Trophoblast cell (in vitro differentiated cells and primary cell): ENCODE results near the gene DOCK2. TPM values are rescaled to one million over a fixed set of nuclear protein-coding genes. Genes with fewer than 3 reads are reported as not detected.

Experiments
- DNase-seq, 2 donors: peaks; one replicate each; pipeline ENCODE4 v3.0.0-alpha.2; 2016
- H2AFZ ChIP-seq: 2 replicates; pipeline ENCODE4 v1.6.1; 2013; ENCODE audit warnings: low read length, moderate library complexity, mild to moderate bottlenecking; ENCODE audit not compliant: insufficient read depth, poor library complexity
- H2AK5ac ChIP-seq: 2 replicates; pipeline ENCODE4 v1.6.1; 2013; ENCODE audit warnings: mild to moderate bottlenecking, low read length
- H2BK120ac ChIP-seq: 2 replicates; pipeline ENCODE4 v1.6.1; 2013; ENCODE audit warnings: low read length, mild to moderate bottlenecking, moderate library complexity; ENCODE audit not compliant: insufficient read depth, poor library complexity
- H2BK12ac ChIP-seq: 2 replicates; pipeline ENCODE4 v1.6.1; 2013; ENCODE audit warnings: mild to moderate bottlenecking, low read length, moderate library complexity
- H2BK5ac ChIP-seq: 2 replicates; pipeline ENCODE4 v1.6.1; 2013; ENCODE audit warnings: low read length, low read depth, moderate library complexity, mild to moderate bottlenecking; ENCODE audit not compliant: poor library complexity
- H3K14ac ChIP-seq: 2 replicates; pipeline ENCODE4 v1.6.1; 2013; ENCODE audit warnings: mild to moderate bottlenecking, low read length
- H3K18ac ChIP-seq: 2 replicates; pipeline ENCODE4 v1.6.1; 2013; ENCODE audit warnings: mild to moderate bottlenecking, low read length
- H3K23ac ChIP-seq: 2 replicates; pipeline ENCODE4 v1.6.1; 2013; ENCODE audit warnings: low read length
- H3K27ac ChIP-seq: 2 replicates; pipeline ENCODE4 v1.5.1; 2013; ENCODE audit warnings: low read depth, mild to moderate bottlenecking, inconsistent platforms, low read length, moderate library complexity
- H3K27me3 ChIP-seq: 2 replicates; pipeline ENCODE4 v1.6.1; 2013; ENCODE audit warnings: inconsistent platforms, mild to moderate bottlenecking, low read length, moderate library complexity; ENCODE audit not compliant: insufficient read depth
- H3K36me3 ChIP-seq, 2 experiments: 1 replicate in 1 of 2; 2 replicates in 1 of 2; pipeline ENCODE4 v1.6.1; 2013; ENCODE audit warnings: low read length in 2 of 2, mild to moderate bottlenecking in 2 of 2, moderate library complexity in 1 of 2; ENCODE audit not compliant: insufficient read depth in 2 of 2, control insufficient read depth in 1 of 2
- H3K4ac ChIP-seq: 2 replicates; pipeline ENCODE4 v1.6.1; 2013; ENCODE audit warnings: low read depth, mild to moderate bottlenecking, low read length, moderate library complexity
- H3K4me1 ChIP-seq, 2 experiments: 1 replicate in 1 of 2; 2 replicates in 1 of 2; pipeline ENCODE4 v1.6.1; 2013; ENCODE audit warnings: low read length in 2 of 2, mild to moderate bottlenecking in 2 of 2, moderate library complexity in 1 of 2; ENCODE audit not compliant: insufficient read depth in 2 of 2, control insufficient read depth in 1 of 2
- H3K4me2 ChIP-seq: 2 replicates; pipeline ENCODE4 v1.6.1; 2013; ENCODE audit warnings: inconsistent platforms, mild to moderate bottlenecking, low read length, moderate library complexity
- H3K4me3 ChIP-seq: 2 replicates; pipeline ENCODE4 v1.5.1; 2013; ENCODE audit warnings: mild to moderate bottlenecking, low read depth, low read length, inconsistent platforms
- H3K79me1 ChIP-seq: one replicate; pipeline ENCODE4 v1.6.1; 2013; ENCODE audit warnings: low read length
- H3K79me2 ChIP-seq: 2 replicates; pipeline ENCODE4 v1.6.1; 2013; ENCODE audit warnings: low read length, mild to moderate bottlenecking; ENCODE audit not compliant: control insufficient read depth, insufficient read depth, poor library complexity
- H3K9ac ChIP-seq: 2 replicates; pipeline ENCODE4 v1.6.1; 2013; ENCODE audit warnings: mild to moderate bottlenecking, low read length
- H3K9me3 ChIP-seq: 2 replicates; pipeline ENCODE4 v1.6.1; 2013; ENCODE audit warnings: low read depth, mild to moderate bottlenecking, control low read depth, inconsistent platforms, low read length; ENCODE audit not compliant: insufficient read depth
- H4K12ac ChIP-seq: 2 replicates; pipeline ENCODE4 v1.6.1; 2013; ENCODE audit warnings: low read depth, mild to moderate bottlenecking, low read length, moderate library complexity
- H4K8ac ChIP-seq: 2 replicates; pipeline ENCODE4 v1.6.1; 2013; ENCODE audit warnings: low read depth, mild to moderate bottlenecking, low read length, moderate library complexity
- H4K91ac ChIP-seq: one replicate; pipeline ENCODE4 v1.6.1; 2013; ENCODE audit warnings: low read depth, mild to moderate bottlenecking, low read length, moderate library complexity
- WGBS: extraction: QIAGEN DNeasy Blood & Tissue Kit; methylation state at CpG from one replicate; pipeline ENCODE4 v1.1.7; 2013; ENCODE audit warnings: missing lambda C conversion rate; ENCODE audit not compliant: insufficient read length, insufficient coverage; ENCODE audit errors: extremely low coverage; 5-methylcytosine and 5-hydroxymethylcytosine counted together
- polyA plus RNA-seq: library from polyadenylated mRNA; stranded (reverse); fragments of 200-250 nt; gene quantifications from 2 replicates; pipeline ENCODE4 v1.2.3, GENCODE V29; 2013

DOCK2 gene
- 0.07 and 0.08 TPM in 2 replicates for polyA plus RNA-seq

DNA sequence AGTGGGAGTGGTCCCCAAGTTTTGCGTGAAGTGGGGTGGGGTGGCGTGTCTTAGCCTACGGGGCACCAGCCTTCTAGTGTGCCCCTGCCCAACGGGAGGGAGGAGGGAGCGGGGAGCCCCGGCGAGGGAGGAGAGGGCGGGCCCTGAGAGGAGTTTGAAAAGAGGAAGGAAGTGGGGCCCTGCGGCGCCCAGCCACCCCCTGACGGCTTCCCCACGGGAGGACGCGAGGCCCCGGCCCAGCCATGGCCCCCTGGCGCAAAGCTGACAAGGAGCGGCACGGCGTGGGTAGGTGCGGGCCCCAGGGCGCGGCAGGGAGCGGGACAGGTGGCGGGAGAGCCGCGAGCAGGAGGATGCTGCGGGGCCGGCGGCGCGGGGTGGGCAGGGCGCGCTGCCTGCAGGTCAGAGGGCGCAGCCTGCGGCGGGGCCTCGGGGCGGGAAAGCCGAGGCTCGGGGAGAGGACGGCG lies at the start of gene DOCK2:
DOCK2 (plus strand) TSS at position 191 of the 464 bp plus-strand sequence; CDS start at position 243, 52 bp downstream.
- H2BK120ac ChIP-seq: no peak within 1 kb of the TSS
- H2AFZ ChIP-seq: peak within 1 kb of the TSS; percentile 39
- no peak within 1 kb of the TSS for H2BK5ac ChIP-seq
- no peak within 1 kb of the TSS for H4K12ac ChIP-seq
- WGBS: no CpG with 5 or more reads among the region's 42 CpGs
- peaks cover 8% of the 10 kb centered on the region for H3K9me3 ChIP-seq
- H4K8ac ChIP-seq: no peak within 1 kb of the TSS
- H3K27ac ChIP-seq: no peak within 1 kb of the TSS
- peak in 1 of 2 donors; percentile 20 for DNase-seq
- H3K4ac ChIP-seq: no peak within 1 kb of the TSS
- H3K4me3 ChIP-seq: no peak within 1 kb of the TSS
- H3K23ac ChIP-seq: no peak within 1 kb of the TSS
- no peak within 1 kb of the TSS for H3K9ac ChIP-seq
- H3K4me2 ChIP-seq: peak within 1 kb of the TSS; percentile 56
- no peak within 1 kb of the TSS for H3K18ac ChIP-seq
- no peak within 1 kb of the TSS for H4K91ac ChIP-seq
- H3K79me1 ChIP-seq: no peaks in the 10 kb centered on the region
- no peak within 1 kb of the TSS for H3K14ac ChIP-seq
- no peaks in the 10 kb centered on the region for H3K79me2 ChIP-seq
- no peaks in the 10 kb centered on the region for H3K36me3 ChIP-seq
- H3K4me1 ChIP-seq: peaks cover 5 to 11% of the 10 kb centered on the region in 2 experiments
- H3K27me3 ChIP-seq: peaks cover 19% of the 10 kb centered on the region
- no peak within 1 kb of the TSS for H2BK12ac ChIP-seq
- H2AK5ac ChIP-seq: no peak within 1 kb of the TSS

DNA sequence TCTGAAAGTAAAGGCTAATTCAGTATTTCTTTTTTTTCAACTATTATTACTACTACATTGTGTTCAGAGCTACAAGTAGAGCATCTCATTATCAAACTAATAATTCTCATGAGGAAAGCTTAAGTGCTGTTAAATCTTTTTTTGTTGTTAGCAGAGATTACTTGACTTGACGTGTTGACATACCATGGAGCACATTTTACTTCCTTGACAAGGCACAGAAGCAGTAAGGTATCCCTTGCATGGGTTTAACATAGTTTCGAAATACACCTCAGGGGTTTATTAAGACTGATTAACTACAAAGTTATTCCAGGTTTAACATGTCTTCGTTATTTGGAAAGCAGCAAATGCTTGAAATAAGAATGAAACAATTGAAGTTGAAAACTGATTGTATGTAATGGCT lies 46.5 kb upstream of the DOCK2 start:
- H3K79me1 ChIP-seq: peaks cover 2% of the 10 kb centered on the region
- H3K23ac ChIP-seq: no peak overlapping the region
- no peak overlapping the region for H3K18ac ChIP-seq
- H3K27ac ChIP-seq: peak overlapping the region; percentile 71
- H3K4me1 ChIP-seq: peaks cover 4 to 9% of the 10 kb centered on the region in 2 experiments
- no peaks in the 10 kb centered on the region for H3K27me3 ChIP-seq
- no peak overlapping the region for H3K14ac ChIP-seq
- no CpG with 5 or more reads among the region's 3 CpGs for WGBS
- no peak overlapping the region for H3K4me3 ChIP-seq
- H3K9me3 ChIP-seq: no peaks in the 10 kb centered on the region
- no peak overlapping the region for H2BK5ac ChIP-seq
- no peak overlapping the region for H3K9ac ChIP-seq
- no peak overlapping the region for H2BK120ac ChIP-seq
- H3K4ac ChIP-seq: no peak overlapping the region
- peaks cover 9 to 17% of the 10 kb centered on the region in 2 experiments for H3K36me3 ChIP-seq
- no peak overlapping the region for H2AFZ ChIP-seq
- no peak overlapping the region for H4K12ac ChIP-seq
- H4K91ac ChIP-seq: no peak overlapping the region
- no peak overlapping the region for H2AK5ac ChIP-seq
- no peak overlapping the region for H4K8ac ChIP-seq
- no peak overlapping the region for H3K4me2 ChIP-seq
- peak in 1 of 2 donors; percentile 46 for DNase-seq
- H2BK12ac ChIP-seq: no peak overlapping the region
- H3K79me2 ChIP-seq: peaks cover 3% of the 10 kb centered on the region

DNA sequence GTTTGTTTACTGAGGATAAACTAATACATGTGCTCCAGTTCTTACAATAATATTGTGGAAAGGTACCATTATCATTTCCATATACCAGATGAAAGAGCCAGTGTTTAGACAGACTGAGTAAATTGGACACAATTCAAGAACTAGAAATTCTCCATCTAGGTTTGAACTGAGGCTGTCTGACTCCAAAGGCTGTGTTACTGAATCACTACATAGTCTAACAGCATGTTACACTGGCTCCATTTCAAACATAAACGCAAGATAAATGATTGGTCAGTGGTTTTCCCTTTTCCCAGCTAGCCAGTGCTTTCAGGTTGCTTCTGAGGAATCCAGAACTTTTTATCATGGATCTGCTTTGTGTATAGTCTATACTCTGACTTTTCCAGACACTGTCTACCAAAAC lies 45.4 kb upstream of the DOCK2 start:
- Histone ChIP-seq H3K9me3 (no peaks in the 10 kb centered on the region), H2BK120ac (no peak overlapping the region), H2BK12ac (no peak overlapping the region), H3K4me1 (peaks cover 2 to 7% of the 10 kb centered on the region in 2 experiments), H3K79me1 (peaks cover 2% of the 10 kb centered on the region), H2BK5ac (no peak overlapping the region), H3K14ac (no peak overlapping the region), H3K4me2 (no peak overlapping the region), H3K27ac (peak overlapping the region; percentile 66), H4K8ac (no peak overlapping the region), H4K91ac (no peak overlapping the region), H2AFZ (no peak overlapping the region), H3K4me3 (no peak overlapping the region), H3K9ac (no peak overlapping the region), H3K23ac (no peak overlapping the region), H2AK5ac (no peak overlapping the region), H3K4ac (no peak overlapping the region), H3K36me3 (peaks cover 9 to 21% of the 10 kb centered on the region in 2 experiments), H3K18ac (no peak overlapping the region), H3K79me2 (no peaks in the 10 kb centered on the region), H4K12ac (no peak overlapping the region), H3K27me3 (no peaks in the 10 kb centered on the region)
- WGBS: no CpG with 5 or more reads among the region's 1 CpG
- no peak for DNase-seq

DNA sequence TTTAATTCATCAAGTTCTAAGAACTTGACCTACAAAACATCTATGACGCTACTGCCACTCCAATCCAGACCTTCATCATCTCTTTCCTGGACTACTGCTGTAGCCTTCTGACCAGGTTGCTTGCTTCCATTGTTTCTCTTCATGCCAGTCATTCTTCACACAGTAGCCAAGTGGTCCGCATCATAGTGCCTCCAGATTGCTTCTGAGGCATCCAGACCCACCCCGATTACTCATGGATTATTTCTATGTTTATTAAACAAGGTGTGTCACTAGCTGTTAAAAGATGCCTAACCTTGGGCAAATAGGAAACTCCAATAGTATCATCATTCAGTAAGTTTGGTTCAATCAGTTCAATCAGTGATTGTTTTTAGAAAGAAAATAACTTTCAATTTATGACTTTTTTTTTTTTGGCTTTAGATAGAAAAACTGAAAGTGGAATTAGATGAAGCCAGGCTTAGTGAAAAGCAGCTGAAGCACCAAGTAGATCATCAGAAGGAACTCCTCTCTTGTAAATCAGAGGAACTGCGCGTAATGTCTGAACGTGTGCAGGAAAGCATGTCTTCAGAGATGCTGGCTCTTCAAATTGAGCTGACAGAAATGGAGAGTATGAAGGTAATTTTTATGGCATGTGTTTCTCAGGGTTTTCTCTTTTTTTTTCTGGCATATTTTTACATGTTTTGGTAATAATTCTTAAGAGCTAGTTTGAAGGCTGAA lies 44.0 kb upstream of the DOCK2 start:
- DNase-seq: no peak
- Histone ChIP-seq H3K36me3 (peaks cover 9 to 21% of the 10 kb centered on the region in 2 experiments), H3K79me1 (peaks cover 2% of the 10 kb centered on the region), H2BK12ac (no peak overlapping the region), H3K9me3 (no peaks in the 10 kb centered on the region), H2BK5ac (no peak overlapping the region), H2AK5ac (no peak overlapping the region), H3K27me3 (no peaks in the 10 kb centered on the region), H3K27ac (no peak overlapping the region), H3K23ac (no peak overlapping the region), H3K79me2 (no peaks in the 10 kb centered on the region), H4K12ac (no peak overlapping the region), H3K4me3 (no peak overlapping the region), H2BK120ac (no peak overlapping the region), H2AFZ (no peak overlapping the region), H3K18ac (no peak overlapping the region), H3K4me2 (no peak overlapping the region), H3K14ac (no peak overlapping the region), H3K4me1 (peaks cover 2 to 7% of the 10 kb centered on the region in 2 experiments), H4K8ac (no peak overlapping the region), H4K91ac (no peak overlapping the region), H3K4ac (no peak overlapping the region), H3K9ac (no peak overlapping the region)
- no CpG with 5 or more reads among the region's 6 CpGs for WGBS
